HG02840 (cell line): Measurements from ENCODE around the gene PCYT2.

Experiments used
- ATAC-seq: cut with Tn5 transposase; IDR thresholded peaks from one replicate; pipeline ENCODE4 v1.9.1; 2021; ENCODE audit warnings: mild to moderate bottlenecking, moderate library complexity, moderate number of reproducible peaks; ENCODE audit not compliant: unreplicated experiment, low FRiP score

PCYT2 gene

GRCh38 chr17:81878294-81878693 lies 32.9 kb downstream of the PCYT2 start:
- ATAC-seq = no peak

GRCh38 chr17:81877569-81877968 lies 33.6 kb downstream of the PCYT2 start:
- ATAC-seq = no peak

DNA sequence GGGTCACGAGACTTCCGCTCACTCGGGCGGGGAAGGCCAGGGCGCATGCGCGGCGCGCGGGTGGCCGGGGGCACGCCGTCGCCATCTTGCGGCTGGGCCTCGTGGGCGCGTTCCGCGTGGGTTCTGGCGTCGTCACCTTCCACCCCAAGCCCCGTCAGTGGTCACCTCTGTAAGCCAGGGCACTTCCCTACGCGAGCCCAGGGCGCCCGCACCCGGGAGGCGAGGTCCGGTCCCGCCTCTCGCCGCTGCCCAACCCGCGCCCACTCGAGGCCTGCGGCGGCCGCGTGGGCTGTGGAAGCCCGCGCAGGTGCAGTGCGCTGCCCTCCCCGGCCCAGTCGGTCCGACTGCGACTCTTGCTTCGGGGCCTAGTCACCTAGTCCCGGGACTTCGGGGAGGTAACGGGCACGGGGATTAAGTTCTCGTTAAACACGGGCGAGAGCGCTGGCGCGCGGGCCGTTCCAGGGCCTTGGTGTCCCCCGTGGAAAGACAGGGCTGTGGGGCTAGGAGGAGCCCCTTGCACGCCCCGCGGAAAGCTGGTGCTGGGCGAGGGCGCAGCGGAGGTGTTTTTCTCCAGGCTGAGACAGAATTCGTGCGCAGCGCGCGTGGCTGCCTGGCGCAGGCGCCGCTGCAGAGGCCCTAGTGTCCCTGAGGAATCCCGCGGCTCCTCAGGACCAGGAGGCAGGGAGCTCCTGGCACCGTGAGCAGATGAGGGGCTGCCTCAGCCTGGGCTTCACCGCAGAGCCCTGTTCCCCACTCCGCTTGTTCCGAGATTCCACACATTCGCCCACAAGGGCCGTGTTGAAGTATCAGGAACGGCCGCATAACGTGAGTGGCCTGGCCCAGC lies 39.6 kb downstream of the PCYT2 start:
- ATAC-seq = peak; percentile 62

DNA sequence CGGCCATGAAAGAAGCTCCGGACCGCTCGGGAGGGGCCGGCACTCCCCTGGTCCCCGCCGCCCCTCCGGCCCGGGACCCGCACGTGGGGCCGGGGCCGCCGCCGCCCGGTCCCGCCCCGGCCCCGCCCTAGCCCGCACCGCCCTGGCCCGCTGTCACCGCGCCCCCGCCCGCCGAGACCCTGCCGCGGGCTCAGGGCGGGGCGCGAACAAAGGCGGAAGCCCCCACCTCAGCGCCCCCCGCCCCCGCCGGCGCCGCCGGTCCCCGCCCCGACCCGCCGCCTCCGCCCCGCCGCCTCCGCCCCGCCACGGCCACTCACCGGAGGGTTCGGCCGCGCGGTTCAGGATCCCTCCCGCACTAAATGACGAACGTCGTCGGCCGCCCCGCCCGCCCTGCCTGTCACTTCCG lies 40.2 kb downstream of the PCYT2 start, which contains the start of gene ARHGDIA:
Gene ARHGDIA (minus strand): TSS at position 357 of the 406 bp plus-strand sequence. CDS start 1,407 bp downstream, outside the sequence.
- ATAC-seq = peak; percentile 21

- peak; percentile 12 for ATAC-seq
These were observed 40.8 kb downstream of the PCYT2 start for GRCh38 chr17:81870131-81870980.

DNA sequence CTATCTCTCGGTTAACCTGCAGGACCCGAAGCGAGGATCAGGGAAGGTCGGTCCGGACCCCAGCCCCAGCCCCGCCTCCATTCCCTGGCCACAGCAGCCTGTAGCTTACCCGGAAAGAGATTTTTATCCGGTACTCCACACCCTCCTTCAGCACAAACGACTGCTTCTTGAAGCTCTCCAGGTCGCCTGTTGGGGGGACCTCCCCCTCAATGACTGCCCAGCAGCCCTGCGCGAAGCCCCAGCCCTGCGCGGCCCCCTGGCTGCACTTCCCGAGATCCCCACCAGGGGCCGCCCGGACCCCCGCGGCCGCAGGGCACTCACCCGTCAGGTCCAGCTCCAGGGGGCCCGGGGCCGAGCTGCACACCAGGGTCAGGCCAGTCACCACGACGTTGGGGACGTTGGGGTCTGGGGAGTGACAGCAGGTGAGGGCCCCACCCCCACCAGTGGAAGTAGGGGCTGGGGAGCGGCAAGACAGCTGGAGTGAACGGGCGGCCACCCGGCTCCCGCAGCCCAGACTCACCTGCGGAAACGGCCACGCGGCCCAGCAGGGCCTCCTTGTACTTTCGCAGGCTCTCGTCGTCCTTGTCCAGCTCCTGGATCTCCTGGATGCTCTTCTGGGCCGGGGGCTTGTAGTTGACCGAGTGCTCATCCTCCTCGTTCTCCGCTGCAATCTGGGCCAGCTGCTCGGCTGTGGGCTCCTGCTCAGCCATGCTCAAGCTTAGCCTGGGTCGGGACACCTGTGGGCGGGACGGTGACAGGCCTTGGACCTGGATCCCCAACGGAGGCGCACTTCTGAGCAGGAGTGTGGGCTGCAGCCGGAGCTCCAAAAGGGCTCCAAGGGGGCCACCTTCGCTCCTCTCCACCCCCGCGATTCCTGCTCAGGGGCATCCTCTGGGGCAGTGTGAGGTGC lies 41.7 kb downstream of the PCYT2 start:
- ATAC-seq = no peak

GRCh38 chr17:81868674-81869220 lies 42.5 kb downstream of the PCYT2 start:
- ATAC-seq = no peak

DNA sequence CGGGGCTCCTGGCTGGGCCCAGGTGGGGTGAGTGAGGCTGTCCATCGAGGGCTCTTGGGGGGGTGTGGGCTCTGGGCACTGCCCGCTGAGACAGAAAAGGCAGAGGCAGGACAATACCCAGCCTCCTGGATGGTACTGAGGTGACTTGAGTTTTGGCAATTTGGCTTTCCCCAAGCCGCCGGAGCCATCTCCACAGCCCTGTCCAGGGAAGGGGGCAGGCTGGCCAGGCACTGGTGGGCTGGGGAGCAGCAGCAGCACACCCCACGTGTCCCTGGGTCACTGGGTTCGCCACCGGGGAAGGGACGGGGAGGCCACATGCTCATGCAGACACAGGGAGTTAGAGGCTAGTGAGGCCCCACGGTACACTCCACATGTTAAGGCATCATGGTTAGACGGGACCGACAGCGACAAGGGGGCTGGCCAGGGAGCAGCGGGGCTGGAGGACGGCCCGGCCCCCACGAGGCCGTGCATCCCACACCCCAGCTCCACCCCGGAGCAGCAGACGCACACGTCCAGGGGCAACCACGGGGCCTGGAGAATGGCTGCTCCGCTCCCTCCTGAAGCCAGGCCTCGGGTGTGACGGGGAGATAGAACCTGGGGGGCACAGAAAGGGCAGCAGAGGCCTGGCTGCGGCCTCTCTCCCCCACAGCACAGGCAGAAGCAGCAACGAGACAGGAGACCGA lies 43.1 kb downstream of the PCYT2 start:
- no peak for ATAC-seq

DNA sequence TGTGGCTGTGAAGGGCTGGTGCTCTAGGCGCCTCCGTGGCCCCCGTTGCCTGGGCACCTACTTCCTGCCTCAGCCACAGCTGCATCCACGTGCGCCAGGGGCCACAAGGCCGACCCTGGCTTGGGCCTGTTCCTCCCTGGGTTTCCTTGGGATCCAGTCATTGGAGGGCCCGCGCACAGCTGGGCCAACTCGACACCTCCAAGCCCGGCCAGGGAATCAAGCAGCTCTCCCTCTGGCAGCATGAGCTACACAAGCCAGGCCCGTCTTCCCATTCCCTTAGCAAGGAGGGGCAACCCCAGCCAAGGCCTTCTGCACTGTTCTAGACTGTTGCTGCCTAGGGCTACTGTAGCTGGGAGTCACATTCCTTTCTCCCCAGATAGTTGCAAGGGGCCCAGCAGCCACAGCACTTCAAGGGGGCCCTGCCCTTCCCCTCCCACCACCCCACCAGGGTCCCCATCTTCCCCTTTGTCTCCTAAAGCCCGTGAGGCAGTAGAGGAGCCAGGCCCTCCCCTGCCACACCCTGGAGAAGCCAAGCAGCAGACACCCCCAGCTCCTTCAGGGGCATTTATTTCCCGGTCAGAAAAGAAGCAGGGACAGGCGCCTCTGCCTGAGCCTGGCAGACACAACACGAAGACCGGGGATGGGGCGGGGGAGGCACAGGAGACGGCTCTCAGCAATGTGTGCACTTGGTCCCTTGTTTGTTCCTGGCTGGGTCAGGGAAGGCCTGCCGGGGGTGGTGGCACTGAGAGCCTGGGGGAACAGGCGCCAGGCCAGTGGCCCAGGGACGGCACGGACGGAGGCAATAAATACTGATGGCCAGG lies 43.8 kb downstream of the PCYT2 start:
- ATAC-seq = no peak

DNA sequence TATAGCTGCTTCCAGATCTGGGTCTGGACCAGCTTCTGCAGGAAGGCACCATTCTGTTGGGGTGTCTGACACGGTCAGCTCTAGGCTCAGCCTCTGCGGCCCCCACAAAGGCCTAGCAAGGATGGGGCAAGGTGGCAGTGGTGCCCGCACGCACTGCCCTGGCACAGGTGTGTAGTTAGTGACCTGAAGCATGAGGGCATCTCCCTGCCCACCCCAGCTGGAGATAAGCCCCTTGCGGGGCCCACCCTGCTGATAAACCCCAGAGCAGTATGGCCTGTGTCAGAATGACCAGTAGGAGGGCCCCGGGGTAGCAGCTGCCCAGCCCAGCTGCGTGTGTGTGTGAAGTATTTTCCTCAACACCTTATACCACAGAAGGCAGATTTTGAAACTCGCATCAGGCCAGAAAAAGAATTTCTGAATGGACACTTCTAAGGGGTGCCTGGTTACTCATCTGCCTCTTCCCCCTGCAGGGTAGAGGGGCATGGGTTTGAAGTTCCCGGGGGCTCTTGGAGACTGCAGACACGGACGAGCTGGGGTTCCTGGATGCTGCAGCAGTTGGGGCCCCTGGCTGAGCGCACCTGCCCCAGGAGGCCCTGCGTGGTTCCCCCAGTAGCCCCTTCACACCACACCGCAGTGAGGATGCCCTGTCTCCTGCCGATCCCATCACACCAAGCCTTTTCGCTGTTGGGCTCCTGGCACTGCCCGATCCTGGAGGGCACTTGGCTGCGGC lies 44.6 kb downstream of the PCYT2 start:
- no peak for ATAC-seq

DNA sequence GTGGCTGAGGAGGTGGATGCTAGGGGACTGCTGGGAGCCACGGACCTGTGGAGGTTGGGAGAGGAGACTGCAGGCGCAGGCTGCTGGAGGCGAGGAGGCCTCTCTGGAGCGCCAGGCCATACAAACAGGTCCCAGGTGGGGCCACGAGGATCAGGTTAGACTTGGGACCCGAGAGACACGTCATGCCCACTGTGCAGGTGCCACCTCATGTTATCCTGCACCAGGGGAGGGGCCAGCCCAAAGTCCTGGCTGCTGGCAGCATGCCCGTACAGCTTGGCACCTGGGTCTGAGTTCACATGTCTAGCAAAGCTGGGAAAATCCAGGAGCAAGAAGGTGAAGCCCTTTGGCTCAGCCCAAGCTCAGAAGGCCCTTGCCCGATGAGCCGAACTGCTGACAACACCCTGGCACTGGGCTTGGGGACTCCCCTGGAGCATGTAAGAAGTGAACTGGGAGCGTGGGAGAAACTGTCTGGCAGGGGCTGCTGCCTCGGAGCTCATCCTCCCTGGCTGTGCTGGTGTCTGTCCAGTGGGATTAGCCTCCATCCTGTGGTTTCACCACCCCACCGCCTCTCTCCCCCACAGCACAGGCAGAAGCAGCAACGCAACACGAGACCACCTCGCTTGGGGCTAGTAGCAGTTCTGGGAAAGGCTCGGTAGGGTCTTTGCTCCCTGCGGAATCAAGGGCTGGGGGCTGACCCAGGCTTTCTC lies 45.3 kb downstream of the PCYT2 start:
- no peak for ATAC-seq

- no peak for ATAC-seq
These were observed 45.9 kb downstream of the PCYT2 start for GRCh38 chr17:81865358-81865732.

GRCh38 chr17:81863833-81864768 lies 47.1 kb downstream of the PCYT2 start:
- ATAC-seq = no peak

- no peak for ATAC-seq
These were observed 48.0 kb downstream of the PCYT2 start for GRCh38 chr17:81863123-81863675.

DNA sequence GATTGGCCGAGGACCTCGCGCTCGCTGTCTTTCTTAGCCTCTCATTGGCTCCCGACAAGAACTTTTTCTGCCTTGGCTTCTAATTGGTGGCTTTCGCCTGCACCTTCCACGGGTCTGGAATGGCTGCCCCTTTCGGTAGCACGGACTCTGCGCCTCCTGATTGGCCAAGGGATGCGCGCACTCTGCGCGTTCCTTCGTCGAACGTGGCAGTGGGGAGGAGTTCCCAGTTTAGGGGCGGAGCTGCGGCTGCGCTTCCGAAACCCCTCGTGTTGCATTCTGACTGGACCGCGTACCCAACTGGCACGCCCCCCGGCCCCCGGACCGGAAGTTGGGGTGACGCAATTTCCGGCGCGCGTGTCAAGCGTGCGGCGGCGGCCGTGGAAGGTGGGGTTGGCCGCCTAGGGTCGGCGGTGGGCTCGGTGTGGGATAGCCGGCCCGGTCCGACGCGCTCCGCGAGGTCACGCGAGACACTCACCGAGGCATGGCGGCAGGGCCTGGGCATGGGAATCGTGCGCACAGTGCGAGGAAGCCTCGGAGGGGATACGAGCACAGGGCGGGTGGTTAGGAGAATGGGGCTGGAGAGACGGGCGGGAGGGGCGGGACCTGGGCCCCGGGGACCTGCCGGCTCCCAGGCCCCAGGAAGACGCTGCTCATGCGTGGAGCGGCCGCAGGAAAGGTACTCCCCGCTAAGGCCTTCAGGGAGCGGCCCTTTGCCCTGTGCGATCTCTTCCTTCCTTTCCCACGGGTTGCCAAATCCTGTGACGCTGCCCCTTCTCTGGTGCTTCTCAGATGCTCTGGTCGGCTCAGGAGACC lies 50.2 kb downstream of the PCYT2 start:
- ATAC-seq = peak; percentile 78
